AG04450 (cell line): ENCODE results near the gene EXT2. TPM values are rescaled to one million over a fixed set of nuclear protein-coding genes. Genes with fewer than 3 reads are reported as not detected.

Experiments
- CTCF ChIA-PET: fragments of 300-600, 350-600 bp; formaldehyde crosslinking; extraction: SDS; loops from one replicate; lab custom pipeline; 2022; ENCODE audit warnings: antibody characterized with exemption, inconsistent platforms; lab: Charles Lee
- POLR2A ChIA-PET: fragments of 350-600 bp; formaldehyde crosslinking; extraction: SDS; loops from one replicate; lab custom pipeline; 2021; ENCODE audit warnings: antibody characterized with exemption, inconsistent platforms; lab: Yijun Ruan, JAX
- DNase-seq: peaks from one replicate; pipeline ENCODE4 v3.0.0-alpha.2; 2011; ENCODE audit warnings: low read depth, low spot score
- H3K27ac ChIP-seq: one replicate; pipeline ENCODE4 v1.5.1; 2012; ENCODE audit warnings: low read depth, low read length, control low read depth
- H3K27me3 ChIP-seq: one replicate; pipeline ENCODE4 v1.6.0; 2012; ENCODE audit warnings: low read length; ENCODE audit not compliant: control insufficient read depth, insufficient read depth
- H3K4me3 ChIP-seq: 2 replicates; pipeline ENCODE4 v1.5.1; 2011; ENCODE audit warnings: mild to moderate bottlenecking, low read depth, low read length, control low read depth
- H3K9me3 ChIP-seq: 2 replicates; pipeline ENCODE4 v1.5.1; 2012; ENCODE audit warnings: low read length; ENCODE audit not compliant: control insufficient read depth, insufficient read depth
- polyA plus RNA-seq: library from polyadenylated mRNA; depleted of rRNA; stranded (reverse); fragments of >200 nt; gene quantifications from 2 replicates; pipeline ENCODE4 v1.2.3, GENCODE V29; 2011
- TF ChIP-seq, protein P1 (sequence below): IDR thresholded peaks from 2 replicates; pipeline ENCODE4 v1.5.1; 2011; ENCODE audit warnings: low read depth, low read length, control low read depth, inconsistent platforms

The EXT2 gene
- polyA plus RNA-seq, 1 experiment = 138 TPM

DNA sequence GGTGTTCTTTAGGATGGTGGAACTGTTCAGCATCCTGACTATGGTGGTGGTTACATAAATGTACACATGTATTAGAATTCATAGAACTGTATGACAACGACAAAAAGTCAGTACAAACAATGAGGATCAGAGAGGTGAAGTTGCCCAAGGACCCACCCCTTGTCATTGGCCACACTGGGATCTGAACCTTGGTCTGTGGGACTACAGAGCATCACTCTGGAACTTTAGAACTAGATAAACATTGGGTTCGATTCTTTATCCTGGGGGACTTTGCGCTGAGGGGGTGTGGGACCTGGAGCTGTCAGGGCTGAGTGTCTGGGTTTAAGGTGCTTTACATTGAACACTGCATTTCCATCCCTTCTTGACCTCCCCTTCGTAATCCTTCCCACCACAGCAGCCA lies 12.8 kb upstream of the EXT2 start:
- POLR2A ChIA-PET = no interaction called here
- TF ChIP-seq, protein P1, sequence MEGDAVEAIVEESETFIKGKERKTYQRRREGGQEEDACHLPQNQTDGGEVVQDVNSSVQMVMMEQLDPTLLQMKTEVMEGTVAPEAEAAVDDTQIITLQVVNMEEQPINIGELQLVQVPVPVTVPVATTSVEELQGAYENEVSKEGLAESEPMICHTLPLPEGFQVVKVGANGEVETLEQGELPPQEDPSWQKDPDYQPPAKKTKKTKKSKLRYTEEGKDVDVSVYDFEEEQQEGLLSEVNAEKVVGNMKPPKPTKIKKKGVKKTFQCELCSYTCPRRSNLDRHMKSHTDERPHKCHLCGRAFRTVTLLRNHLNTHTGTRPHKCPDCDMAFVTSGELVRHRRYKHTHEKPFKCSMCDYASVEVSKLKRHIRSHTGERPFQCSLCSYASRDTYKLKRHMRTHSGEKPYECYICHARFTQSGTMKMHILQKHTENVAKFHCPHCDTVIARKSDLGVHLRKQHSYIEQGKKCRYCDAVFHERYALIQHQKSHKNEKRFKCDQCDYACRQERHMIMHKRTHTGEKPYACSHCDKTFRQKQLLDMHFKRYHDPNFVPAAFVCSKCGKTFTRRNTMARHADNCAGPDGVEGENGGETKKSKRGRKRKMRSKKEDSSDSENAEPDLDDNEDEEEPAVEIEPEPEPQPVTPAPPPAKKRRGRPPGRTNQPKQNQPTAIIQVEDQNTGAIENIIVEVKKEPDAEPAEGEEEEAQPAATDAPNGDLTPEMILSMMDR = no peak
- Histone ChIP-seq H3K9me3 (no peaks in the 10 kb centered on the region; the same call in none of the 2 replicates), H3K27ac (no peak overlapping the region), H3K4me3 (no peak overlapping the region), H3K27me3 (peaks cover 2% of the 10 kb centered on the region)
- CTCF ChIA-PET = interaction anchor here (1.8 to 7.2 kb wide), 2 partner anchors 8 to 12 kb away, joined by 4 to 67 read pairs; partner anchors contain the start of gene EXT2
- DNase-seq = no peak

DNA sequence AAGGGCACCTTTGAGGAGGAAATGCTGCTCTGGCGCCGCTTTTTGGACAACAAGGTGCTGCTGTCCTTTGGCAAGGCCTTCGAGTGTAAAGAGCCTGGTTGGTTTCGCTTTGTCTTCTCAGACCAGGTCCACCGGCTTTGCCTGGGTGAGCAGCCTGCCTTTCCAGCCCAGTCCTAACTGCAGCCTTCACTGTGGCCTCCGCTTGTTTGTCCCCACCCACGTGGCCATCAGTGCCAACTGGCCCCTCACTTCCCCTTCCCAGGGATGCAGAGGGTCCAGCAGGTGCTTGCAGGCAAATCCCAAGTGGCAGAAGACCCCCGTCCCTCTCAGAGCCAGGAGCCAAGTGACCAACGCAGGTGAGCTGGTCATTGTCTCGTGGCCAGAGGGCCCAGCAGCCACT lies 12.0 kb upstream of the EXT2 start:
- H3K9me3 ChIP-seq = no peaks in the 10 kb centered on the region; the same call in none of the 2 replicates
- TF ChIP-seq, protein P1 = no peak
- H3K27me3 ChIP-seq = peaks cover 2% of the 10 kb centered on the region
- no peak overlapping the region for H3K27ac ChIP-seq
- DNase-seq = no peak
- no peak overlapping the region for H3K4me3 ChIP-seq
- ChIA-PET POLR2A (no interaction called here), CTCF (interaction anchor here (7.2 kb wide), 1 partner anchor 11 kb away, joined by 67 read pairs; the partner anchor contains the start of gene EXT2)

DNA sequence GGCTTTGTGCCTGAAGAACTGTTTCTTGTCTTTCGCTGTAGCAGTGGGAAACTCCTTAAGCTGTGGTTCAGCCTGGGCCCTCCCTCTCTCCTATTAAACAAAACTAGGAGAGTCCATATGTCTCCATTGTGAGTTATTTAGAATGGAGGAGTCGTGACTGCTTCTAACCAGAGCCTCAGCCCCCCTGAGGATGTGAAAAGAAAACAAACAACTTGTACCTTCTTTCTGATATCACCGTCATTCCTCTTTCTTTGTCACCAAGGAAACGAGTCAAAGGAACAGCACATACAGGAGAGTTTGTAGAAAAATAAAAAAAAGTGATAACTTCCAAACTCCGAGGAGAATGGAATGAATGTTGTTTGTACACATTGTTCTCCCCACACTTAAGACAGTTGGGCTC lies 11.6 kb upstream of the EXT2 start:
- POLR2A ChIA-PET = no interaction called here
- Histone ChIP-seq H3K4me3 (no peak overlapping the region), H3K27me3 (peaks cover 2% of the 10 kb centered on the region), H3K9me3 (no peaks in the 10 kb centered on the region; the same call in none of the 2 replicates), H3K27ac (no peak overlapping the region)
- DNase-seq = no peak
- TF ChIP-seq, protein P1 = no peak
- CTCF ChIA-PET = interaction anchor here (1.3 to 7.2 kb wide), 2 partner anchors 11 to 18 kb away, joined by 3 to 67 read pairs; partner anchors contain the start of genes ACCS and EXT2

DNA sequence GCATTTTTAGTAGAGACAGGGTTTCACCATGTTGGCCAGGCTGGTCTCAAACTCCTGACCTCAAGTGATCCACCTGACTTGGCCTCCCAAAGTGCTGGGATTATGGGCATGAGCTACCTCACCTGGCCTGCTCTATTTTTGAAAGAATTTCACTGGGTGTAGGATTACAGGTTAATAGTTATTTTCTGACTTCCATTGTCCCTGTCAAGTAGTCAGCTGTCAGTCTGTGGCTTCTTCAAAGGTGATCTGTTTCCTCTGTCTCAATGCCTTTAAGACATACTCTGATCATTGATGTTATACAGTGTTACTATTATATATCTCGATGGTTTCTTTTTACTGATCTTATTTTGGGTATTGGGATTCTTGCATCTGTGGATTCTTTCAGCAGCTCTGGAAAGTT lies 10.1 kb upstream of the EXT2 start:
- no peaks in the 10 kb centered on the region; the same call in none of the 2 replicates for H3K9me3 ChIP-seq
- TF ChIP-seq, protein P1 = no peak
- no peak for DNase-seq
- no peak overlapping the region for H3K27ac ChIP-seq
- H3K4me3 ChIP-seq = no peak overlapping the region
- POLR2A ChIA-PET = no interaction called here
- H3K27me3 ChIP-seq = peaks cover 2% of the 10 kb centered on the region
- CTCF ChIA-PET = interaction anchor here (0.6 to 7.2 kb wide), 4 partner anchors 9 to 195 kb away, joined by 3 to 67 read pairs (median 5); partner anchors contain the start of genes ACCS and EXT2

DNA sequence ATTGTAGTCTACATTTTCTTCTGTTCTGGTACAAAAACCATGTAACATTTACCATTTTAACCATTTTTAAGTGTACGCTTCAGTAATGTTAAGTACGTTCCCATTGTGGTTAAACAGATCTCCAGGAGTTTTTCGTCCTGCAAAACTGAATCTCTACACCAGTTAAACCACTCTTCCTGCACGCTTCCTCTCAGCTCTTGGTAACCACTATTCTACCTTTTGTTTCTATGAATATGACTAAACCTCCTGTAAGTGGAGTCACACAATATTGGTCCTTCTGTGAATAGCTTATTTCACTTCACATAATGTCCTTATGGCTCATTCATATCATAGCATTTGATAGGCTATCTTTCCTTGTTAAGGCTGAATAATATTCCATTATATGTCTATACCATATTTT lies 7.1 kb upstream of the EXT2 start:
- ChIA-PET POLR2A (no interaction called here), CTCF (interaction anchor here (0.7 kb wide), 1 partner anchor 270 kb away, joined by 3 read pairs; no protein-coding TSS in a partner anchor)
- H3K27me3 ChIP-seq = peaks cover 10% of the 10 kb centered on the region
- TF ChIP-seq, protein P1 = no peak
- H3K9me3 ChIP-seq = no peaks in the 10 kb centered on the region; the same call in none of the 2 replicates
- no peak for DNase-seq
- no peak overlapping the region for H3K4me3 ChIP-seq
- no peak overlapping the region for H3K27ac ChIP-seq
